Activated naive CD4-positive, alpha-beta T cell treated with anti-CD3 and anti-CD28 coated beads for 36 hours (primary cell): Measurements from ENCODE around the gene NID2. TPM values are rescaled to one million over a fixed set of nuclear protein-coding genes. Genes with fewer than 3 reads are reported as not detected.
A peak's percentile ranks its signal among the peaks of the same experiment; 100 is the strongest.

Experiments used
- CTCF ChIA-PET: fragments of 350-600 bp; sonication (Branson Sonifier 250); formaldehyde crosslinking; loops from one replicate; lab custom pipeline; 2021; ENCODE audit warnings: antibody characterized with exemption; lab: Charles Lee
- DNase-seq: peaks from one replicate; pipeline ENCODE4 v3.0.0-alpha.2; 2020
- H3K27ac Mint-ChIP-seq: one replicate; pipeline ENCODE4 v1.8.0; 2021; ENCODE audit warnings: mild to moderate bottlenecking, mixed read lengths
- H3K27me3 Mint-ChIP-seq: one replicate; pipeline ENCODE4 v1.8.0; 2021; ENCODE audit warnings: low read depth, mixed read lengths
- H3K36me3 Mint-ChIP-seq: one replicate; pipeline ENCODE4 v1.8.0; 2021; ENCODE audit warnings: low read depth, mixed read lengths
- H3K4me1 Mint-ChIP-seq: one replicate; pipeline ENCODE4 v1.8.0; 2021; ENCODE audit warnings: low read depth, mixed read lengths
- H3K4me3 Mint-ChIP-seq: one replicate; pipeline ENCODE4 v1.8.0; 2021; ENCODE audit warnings: mild to moderate bottlenecking, moderate library complexity, mixed read lengths
- H3K9me3 Mint-ChIP-seq: one replicate; pipeline ENCODE4 v1.8.0; 2021; ENCODE audit warnings: mixed read lengths
- intact Hi-C: fragments of 100-400 bp; cut with micrococcal nuclease; formaldehyde crosslinking; loops from one replicate; pipeline ENCODE4 v1.15.1; 2023
- total RNA-seq, 2 experiments: library from RNA; stranded (reverse); gene quantifications; one replicate each; pipeline ENCODE4 v1.2.3, GENCODE V29; 2021

NID2 gene
- total RNA-seq, 2 experiments from 2014 or later: not detected

DNA sequence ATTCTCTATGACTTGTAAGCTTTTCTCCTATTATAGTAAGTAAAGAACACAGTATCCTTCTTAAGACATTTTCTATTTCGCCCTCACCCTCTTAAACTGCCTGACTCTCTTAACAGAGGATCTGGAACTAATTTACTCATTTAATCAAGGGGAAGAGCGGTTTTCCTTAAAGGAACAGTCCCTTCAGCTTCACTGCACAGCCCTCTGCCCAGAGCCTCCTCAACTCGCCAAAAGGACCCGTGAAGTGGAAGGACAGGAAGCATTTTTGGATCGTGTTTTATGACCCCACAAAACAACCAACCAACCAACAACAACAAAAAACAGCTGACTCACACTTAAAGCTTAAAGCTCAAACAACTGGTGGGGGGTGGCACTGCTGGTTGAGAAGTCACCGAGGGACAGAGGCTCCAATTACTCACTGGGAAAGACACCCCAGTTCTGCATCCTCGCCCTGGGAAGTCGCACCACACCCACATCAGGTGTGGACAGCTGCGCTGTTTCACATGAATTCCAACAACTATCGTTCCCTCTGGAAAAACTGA is 35.7 kb downstream of the NID2 start:
- Mint-ChIP-seq H3K27ac (no peak overlapping the region), H3K27me3 (no peaks in the 10 kb centered on the region), H3K4me1 (no peaks in the 10 kb centered on the region), H3K4me3 (no peak overlapping the region), H3K9me3 (peaks cover 1% of the 10 kb centered on the region), H3K36me3 (no peaks in the 10 kb centered on the region)
- DNase-seq: no peak
- intact Hi-C loops: no loop called here
- CTCF ChIA-PET: interaction anchor here (1.3 kb wide), 1 partner anchor 12 kb away, joined by 3 read pairs; no protein-coding TSS in a partner anchor

DNA sequence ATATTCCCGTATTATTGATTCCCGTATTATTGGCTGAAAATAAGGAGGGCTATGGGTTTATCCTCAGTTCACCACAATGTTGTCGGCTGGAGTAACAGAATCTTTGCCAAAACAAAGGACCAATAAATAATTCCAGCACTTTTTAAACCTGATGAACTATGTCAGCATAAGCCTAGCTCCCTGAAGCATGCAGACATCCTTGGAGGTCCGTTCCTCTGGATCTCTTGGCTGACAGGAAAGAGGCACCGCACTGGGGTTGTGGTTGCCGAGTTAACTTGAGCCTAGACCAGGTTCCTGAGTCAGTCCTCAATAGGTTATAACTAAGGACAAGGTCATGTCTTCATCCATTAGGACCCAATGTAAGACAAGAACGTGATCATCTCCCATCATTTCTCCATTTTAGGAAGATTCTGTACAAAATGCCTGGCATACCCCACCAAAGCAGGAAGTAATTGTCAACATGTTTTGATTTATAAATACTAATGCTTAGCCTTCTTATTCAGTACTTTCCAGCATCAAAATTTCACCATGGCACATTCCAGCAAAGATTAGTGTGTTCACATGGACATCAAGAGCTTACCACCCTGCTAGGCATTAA is 36.6 kb downstream of the NID2 start:
- Mint-ChIP-seq H3K9me3 (peaks cover 1% of the 10 kb centered on the region), H3K27ac (no peak overlapping the region), H3K27me3 (no peaks in the 10 kb centered on the region), H3K4me3 (no peak overlapping the region), H3K36me3 (no peaks in the 10 kb centered on the region), H3K4me1 (no peaks in the 10 kb centered on the region)
- CTCF ChIA-PET: interaction anchor here (0.8 to 1.5 kb wide), 3 partner anchors 8 to 14 kb away, joined by 3 to 5 read pairs (median 3); no protein-coding TSS in a partner anchor
- intact Hi-C loops: no loop called here
- no peak for DNase-seq

DNA sequence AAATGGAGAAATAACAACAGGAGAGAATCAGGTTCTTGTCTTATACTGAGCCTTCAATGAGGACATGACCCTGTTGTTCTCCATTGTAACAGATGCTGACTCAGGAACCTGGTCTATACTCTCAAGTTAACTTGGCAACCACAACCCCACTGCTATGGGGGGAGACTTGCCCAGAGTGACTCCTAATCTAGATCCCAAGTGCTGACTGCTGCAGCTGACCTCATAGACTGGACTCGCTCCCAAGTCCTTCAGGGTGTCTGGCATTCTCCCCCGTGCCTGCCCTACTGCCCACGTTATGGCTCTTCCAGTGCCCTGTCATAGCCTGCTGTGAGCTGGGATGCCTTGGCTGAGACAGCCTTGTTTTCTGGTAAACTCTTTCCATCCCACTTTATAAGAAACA is 37.1 kb downstream of the NID2 start:
- Mint-ChIP-seq H3K36me3 (no peaks in the 10 kb centered on the region), H3K9me3 (peaks cover 1% of the 10 kb centered on the region), H3K27ac (no peak overlapping the region), H3K4me1 (no peaks in the 10 kb centered on the region), H3K4me3 (no peak overlapping the region), H3K27me3 (no peaks in the 10 kb centered on the region)
- no peak for DNase-seq
- CTCF ChIA-PET: interaction anchor here (0.8 to 1.5 kb wide), 2 partner anchors 9 to 15 kb away, joined by 3 to 5 read pairs; no protein-coding TSS in a partner anchor
- intact Hi-C loops: no loop called here

DNA sequence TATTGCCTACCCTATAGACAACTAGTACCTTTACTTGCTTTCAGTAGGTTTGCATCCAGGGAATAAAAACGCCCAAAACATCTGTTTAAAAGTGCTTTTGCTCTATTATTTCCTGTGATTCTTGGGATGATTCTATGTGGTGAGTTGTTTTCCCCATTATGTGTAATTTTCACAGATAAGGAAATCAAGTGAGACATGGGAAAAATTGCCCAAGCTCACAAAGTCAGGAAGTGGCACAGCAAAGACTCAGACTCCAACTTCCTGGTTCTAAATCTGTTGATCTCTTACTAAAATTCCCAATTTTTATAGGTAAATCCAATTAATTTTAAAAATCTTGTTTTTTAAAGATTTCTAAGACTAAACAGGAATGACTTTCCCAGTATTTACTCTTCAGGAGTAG is 39.0 kb downstream of the NID2 start:
- Mint-ChIP-seq H3K27ac (no peak overlapping the region), H3K4me1 (peaks cover 12% of the 10 kb centered on the region), H3K27me3 (no peaks in the 10 kb centered on the region), H3K9me3 (no peaks in the 10 kb centered on the region), H3K4me3 (no peak overlapping the region), H3K36me3 (no peaks in the 10 kb centered on the region)
- intact Hi-C loops: loop anchor here (10.0 kb wide), 1 partner anchor 245 kb away; no protein-coding TSS in a partner anchor
- DNase-seq: no peak
- CTCF ChIA-PET: interaction anchor here (1.0 kb wide), 1 partner anchor 14 kb away, joined by 3 read pairs; no protein-coding TSS in a partner anchor

DNA sequence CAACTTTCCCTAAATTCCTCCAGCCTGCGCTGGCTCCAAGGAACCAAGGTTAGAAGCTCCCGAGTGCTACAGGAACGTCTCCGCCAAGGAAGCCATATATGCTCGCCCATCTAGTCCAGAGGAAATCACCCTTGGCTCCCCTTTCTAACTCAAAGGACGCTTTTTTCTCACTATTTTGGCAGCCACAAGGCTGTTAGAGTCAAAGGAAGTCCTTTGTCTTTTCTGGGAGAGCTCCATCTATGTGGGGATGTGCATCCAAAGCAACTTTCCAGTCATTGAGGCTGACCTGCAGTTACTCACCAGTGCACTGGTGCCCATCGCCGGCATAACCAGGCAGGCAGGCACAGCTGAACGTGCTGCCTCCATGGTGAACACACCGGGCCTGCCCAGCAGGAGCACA is 42.0 kb downstream of the NID2 start:
- no peaks in the 10 kb centered on the region for H3K36me3 Mint-ChIP-seq
- peaks cover 4% of the 10 kb centered on the region for H3K9me3 Mint-ChIP-seq
- no peak for DNase-seq
- H3K27ac Mint-ChIP-seq: no peak overlapping the region
- H3K4me3 Mint-ChIP-seq: no peak overlapping the region
- H3K27me3 Mint-ChIP-seq: no peaks in the 10 kb centered on the region
- peaks cover 21% of the 10 kb centered on the region for H3K4me1 Mint-ChIP-seq
- intact Hi-C loops: loop anchor here (10.0 kb wide), 1 partner anchor 248 kb away; no protein-coding TSS in a partner anchor
- CTCF ChIA-PET: no interaction called here

DNA sequence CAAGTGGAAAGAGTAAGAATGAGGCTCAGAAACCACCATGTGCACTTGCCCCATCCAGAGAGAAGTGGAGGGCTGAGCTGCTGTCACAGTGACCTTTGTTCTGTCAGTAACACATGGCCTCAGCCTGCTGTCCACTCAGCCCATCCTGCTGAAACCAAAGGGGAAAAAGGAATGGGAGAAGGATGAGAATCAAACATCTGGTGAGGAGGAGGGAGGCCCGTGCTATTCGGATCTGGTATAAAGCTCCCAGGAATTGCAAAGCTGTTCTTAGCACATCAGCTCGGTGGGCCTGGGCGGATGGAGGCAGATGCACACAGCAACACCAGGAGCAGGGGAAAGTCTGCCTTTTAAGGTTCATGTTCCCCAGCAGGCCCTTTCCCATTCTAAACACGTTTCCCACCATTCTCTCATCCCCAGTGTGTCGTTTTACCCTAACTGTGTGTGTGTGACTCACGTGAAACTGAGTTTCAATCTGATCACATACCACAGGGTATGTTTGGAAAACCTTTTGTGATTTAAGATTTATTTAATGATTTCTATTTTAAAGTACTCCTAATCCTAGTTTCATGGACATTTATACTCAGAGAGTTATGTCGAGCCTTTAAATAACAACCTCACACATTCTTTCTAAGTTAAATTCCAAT is 42.7 kb downstream of the NID2 start:
- intact Hi-C loops: loop anchor here (10.0 kb wide), 1 partner anchor 249 kb away; no protein-coding TSS in a partner anchor
- H3K9me3 Mint-ChIP-seq: peaks cover 4% of the 10 kb centered on the region
- CTCF ChIA-PET: interaction anchor here (1.0 kb wide), 1 partner anchor 250 kb away, joined by 4 read pairs; no protein-coding TSS in a partner anchor
- H3K27me3 Mint-ChIP-seq: no peaks in the 10 kb centered on the region
- DNase-seq: no peak
- peaks cover 28% of the 10 kb centered on the region for H3K4me1 Mint-ChIP-seq
- no peaks in the 10 kb centered on the region for H3K36me3 Mint-ChIP-seq
- no peak overlapping the region for H3K4me3 Mint-ChIP-seq
- H3K27ac Mint-ChIP-seq: no peak overlapping the region

DNA sequence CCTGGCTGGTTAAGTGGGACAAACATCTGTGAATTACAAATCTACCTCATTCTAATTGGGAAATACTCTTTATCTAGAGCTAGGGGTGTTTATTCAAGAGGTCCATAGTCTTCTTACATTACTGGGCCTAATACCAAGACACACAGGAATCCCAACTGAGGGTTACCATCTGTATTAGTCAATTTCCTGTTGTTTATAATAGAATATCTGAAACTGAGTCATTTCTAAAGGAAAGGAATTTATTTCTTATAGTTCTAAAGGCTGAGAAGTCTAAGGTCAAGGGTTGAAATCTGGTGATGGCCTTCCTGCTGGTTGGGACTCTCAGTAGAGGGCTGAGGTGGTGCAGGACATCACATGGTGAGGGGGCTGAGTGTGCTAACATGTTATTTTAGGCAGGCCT is 43.5 kb downstream of the NID2 start:
- intact Hi-C loops: loop anchor here (10.0 kb wide), 1 partner anchor 249 kb away; no protein-coding TSS in a partner anchor
- CTCF ChIA-PET: interaction anchor here (1.0 kb wide), 1 partner anchor 249 kb away, joined by 4 read pairs; no protein-coding TSS in a partner anchor

DNA sequence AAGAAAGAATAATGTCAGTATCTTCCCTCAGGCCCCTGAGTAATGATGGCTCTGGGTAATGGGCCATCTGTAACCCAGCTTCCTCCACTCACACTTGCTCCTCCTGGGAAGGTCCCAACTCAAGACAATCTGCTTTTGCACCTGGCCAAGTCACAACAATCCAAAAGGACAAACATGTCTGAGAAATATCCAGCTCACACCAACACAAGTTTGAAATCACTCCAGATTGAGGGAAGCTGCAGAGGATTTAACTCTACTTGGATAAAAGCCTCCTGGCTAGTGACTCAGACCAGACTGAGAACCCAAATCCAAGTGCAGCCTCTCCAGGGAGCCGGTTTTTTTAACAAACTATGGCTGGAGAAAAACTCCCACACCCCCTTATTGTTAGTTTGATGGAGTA is 45.3 kb downstream of the NID2 start:
- H3K9me3 Mint-ChIP-seq: peaks cover 4% of the 10 kb centered on the region
- intact Hi-C loops: loop anchor here (5.0 to 10.0 kb wide), 2 partner anchors 251 to 379 kb away; no protein-coding TSS in a partner anchor
- no peaks in the 10 kb centered on the region for H3K27me3 Mint-ChIP-seq
- CTCF ChIA-PET: interaction anchor here (1.1 to 4.3 kb wide), 2 partner anchors 21 to 47 kb away, joined by 3 to 13 read pairs; no protein-coding TSS in a partner anchor
- DNase-seq: no peak
- H3K4me1 Mint-ChIP-seq: peaks cover 42% of the 10 kb centered on the region
- no peaks in the 10 kb centered on the region for H3K36me3 Mint-ChIP-seq
- no peak overlapping the region for H3K4me3 Mint-ChIP-seq
- no peak overlapping the region for H3K27ac Mint-ChIP-seq

More for the DNA sequence above, 43.5 kb downstream of the NID2 start:
- H3K36me3 Mint-ChIP-seq: no peaks in the 10 kb centered on the region
- DNase-seq: no peak
- no peak overlapping the region for H3K27ac Mint-ChIP-seq
- no peaks in the 10 kb centered on the region for H3K27me3 Mint-ChIP-seq
- peaks cover 4% of the 10 kb centered on the region for H3K9me3 Mint-ChIP-seq
- H3K4me1 Mint-ChIP-seq: peaks cover 37% of the 10 kb centered on the region
- no peak overlapping the region for H3K4me3 Mint-ChIP-seq

DNA sequence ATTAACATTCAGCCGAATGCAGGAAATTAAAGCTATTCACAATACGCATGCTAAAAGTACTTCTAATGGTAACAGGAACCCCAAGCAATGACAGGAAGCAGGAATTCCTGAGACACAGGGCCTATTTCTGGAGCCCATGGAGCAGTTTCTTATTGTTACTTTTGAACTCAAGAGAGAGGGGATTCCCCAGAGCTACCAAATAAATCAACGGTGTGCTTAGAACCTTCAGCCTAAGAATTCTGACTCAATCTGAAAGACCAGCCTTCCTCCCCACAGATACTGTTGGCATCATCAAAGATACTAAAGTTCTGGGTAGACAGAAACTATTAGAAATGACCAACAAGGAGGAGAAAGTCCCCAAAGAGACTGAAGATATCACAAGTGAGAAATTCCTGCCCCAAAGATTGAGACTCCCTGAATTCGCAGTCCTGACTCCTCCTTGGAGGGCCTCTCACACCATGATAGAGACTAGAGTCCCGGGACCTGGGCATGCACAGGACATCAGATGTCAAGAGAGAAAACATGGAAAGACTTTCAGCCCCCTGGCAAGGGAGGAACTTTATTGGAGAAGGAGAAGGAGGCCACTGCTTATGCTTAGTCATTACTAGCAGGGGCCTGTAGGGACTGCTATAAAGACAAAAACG is 46.8 kb downstream of the NID2 start:
- peaks cover 42% of the 10 kb centered on the region for H3K4me1 Mint-ChIP-seq
- peak; percentile 14 for DNase-seq
- intact Hi-C loops: loop anchor here (5.0 to 10.0 kb wide), 2 partner anchors 253 to 380 kb away; no protein-coding TSS in a partner anchor
- CTCF ChIA-PET: interaction anchor here (4.3 kb wide), 1 partner anchor 22 kb away, joined by 13 read pairs; no protein-coding TSS in a partner anchor
- no peaks in the 10 kb centered on the region for H3K27me3 Mint-ChIP-seq
- no peak overlapping the region for H3K4me3 Mint-ChIP-seq
- H3K27ac Mint-ChIP-seq: no peak overlapping the region
- H3K9me3 Mint-ChIP-seq: peaks cover 4% of the 10 kb centered on the region
- no peaks in the 10 kb centered on the region for H3K36me3 Mint-ChIP-seq

DNA sequence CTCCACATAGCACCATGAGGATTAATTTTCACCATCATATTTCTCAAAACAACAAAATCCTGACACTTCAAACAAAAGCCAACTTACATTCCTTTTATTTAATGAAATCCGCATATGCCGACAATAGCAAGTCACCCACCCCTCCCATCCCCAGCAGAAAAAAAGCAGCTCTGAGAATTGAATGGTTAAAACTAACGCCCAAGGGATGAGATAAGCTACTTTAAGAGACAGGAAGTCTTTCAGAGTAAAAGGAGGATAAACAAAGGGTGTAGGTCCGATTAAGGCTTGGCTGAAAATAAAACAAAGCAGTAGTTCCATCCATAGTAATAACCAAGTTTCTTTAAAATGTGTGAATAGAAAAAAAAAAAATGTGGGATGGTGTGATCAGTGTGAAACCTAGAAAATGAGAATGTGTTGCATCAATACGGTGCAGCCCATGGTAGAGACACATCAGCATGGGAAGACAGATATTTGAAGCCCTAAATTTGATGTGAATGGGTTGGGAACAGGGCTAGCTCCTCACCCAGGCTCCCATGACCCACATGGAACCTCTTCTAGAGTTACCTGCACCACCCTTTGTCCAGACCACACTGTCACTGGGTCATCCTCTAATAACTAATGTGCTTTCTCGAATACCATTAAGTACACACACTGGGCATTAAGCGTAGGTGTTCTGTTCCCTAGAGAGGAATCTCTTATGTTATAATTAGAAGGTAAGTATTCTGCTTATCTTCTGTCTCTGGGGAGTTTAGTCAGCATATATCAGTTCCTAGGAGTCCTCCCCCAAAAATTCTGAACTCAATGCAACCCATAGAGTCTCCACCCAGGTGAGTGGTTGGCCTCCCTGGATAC is 47.8 kb downstream of the NID2 start:
- intact Hi-C loops: loop anchor here (5.0 to 10.0 kb wide), 2 partner anchors 254 to 381 kb away; no protein-coding TSS in a partner anchor
- Mint-ChIP-seq H3K4me1 (peaks cover 39% of the 10 kb centered on the region), H3K36me3 (no peaks in the 10 kb centered on the region), H3K27ac (no peak overlapping the region), H3K4me3 (no peak overlapping the region), H3K9me3 (peaks cover 4% of the 10 kb centered on the region), H3K27me3 (peaks cover 4% of the 10 kb centered on the region)
- CTCF ChIA-PET: interaction anchor here (0.7 to 4.3 kb wide), 2 partner anchors 23 to 290 kb away, joined by 4 to 13 read pairs; no protein-coding TSS in a partner anchor
- no peak for DNase-seq

DNA sequence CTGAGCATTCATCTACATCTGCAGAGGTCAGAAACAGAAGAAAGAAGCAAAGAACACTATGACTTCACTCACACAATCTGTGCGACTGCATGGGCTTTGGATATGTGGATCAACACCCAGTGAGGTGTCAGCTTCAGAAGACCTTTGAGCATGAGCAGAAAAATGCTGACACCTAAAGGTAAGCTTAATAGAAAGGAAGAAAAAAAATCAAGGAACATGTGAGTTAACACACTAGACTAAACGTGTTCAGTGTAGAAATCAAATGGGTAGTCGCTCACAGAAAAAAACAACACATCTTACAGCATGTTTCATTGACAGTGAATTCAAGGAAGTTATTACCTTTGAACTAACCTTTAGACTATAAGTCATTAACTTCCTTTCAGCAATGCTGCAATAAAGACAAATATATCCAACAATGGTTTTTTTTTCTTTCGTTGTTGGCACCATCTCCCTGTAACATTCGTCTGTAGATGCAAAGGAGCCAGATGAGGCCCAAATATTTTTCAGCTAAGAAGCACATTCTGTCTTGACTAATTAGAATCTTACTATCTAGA is 48.6 kb downstream of the NID2 start:
- DNase-seq: no peak
- H3K36me3 Mint-ChIP-seq: no peaks in the 10 kb centered on the region
- H3K27me3 Mint-ChIP-seq: peaks cover 4% of the 10 kb centered on the region
- intact Hi-C loops: loop anchor here (5.0 to 10.0 kb wide), 2 partner anchors 255 to 382 kb away; no protein-coding TSS in a partner anchor
- no peak overlapping the region for H3K27ac Mint-ChIP-seq
- H3K4me1 Mint-ChIP-seq: peaks cover 31% of the 10 kb centered on the region
- no peak overlapping the region for H3K4me3 Mint-ChIP-seq
- CTCF ChIA-PET: interaction anchor here (0.6 to 4.3 kb wide), 4 partner anchors 9 to 191 kb away, joined by 3 to 13 read pairs (median 3); no protein-coding TSS in a partner anchor
- peaks cover 4% of the 10 kb centered on the region for H3K9me3 Mint-ChIP-seq
